SK-N-SH (cell line): ENCODE data around the gene FHL2. TPM values are rescaled to one million over a fixed set of nuclear protein-coding genes. Genes with fewer than 3 reads are reported as not detected.

Source experiments
- CTCF ChIA-PET: fragments of 300-600, 350-600 bp; formaldehyde crosslinking; extraction: SDS; loops from one replicate; lab custom pipeline; 2021; lab: Yijun Ruan, JAX
- POLR2A ChIA-PET: fragments of 350-600 bp; sonication (Branson Sonifier 250); formaldehyde crosslinking; extraction: SDS; loops from one replicate; lab custom pipeline; 2020; ENCODE audit warnings: antibody characterized with exemption, inconsistent platforms; lab: Yijun Ruan, JAX
- DNase-seq: peaks from one replicate; pipeline ENCODE4 v3.0.0; 2012
- H2AFZ ChIP-seq: fragments of 200-600 bp; sonication (generic); 2 replicates; pipeline ENCODE4 v1.8.1; 2016; ENCODE audit warnings: antibody characterized with exemption, mild to moderate bottlenecking, low read depth
- H3F3A ChIP-seq: fragments of 200-600 bp; sonication (generic); replicated peaks from 2 replicates; pipeline ENCODE3; 2016; ENCODE audit warnings: antibody characterized with exemption, mild to moderate bottlenecking; ENCODE audit not compliant: insufficient read depth
- H3K27ac ChIP-seq, 2 experiments: fragments of 200-500 bp in 1 of 2; fragments of 200-600 bp in 1 of 2; sonication (Bioruptor generic) in 1 of 2; sonication (generic), shearing (Covaris generic) in 1 of 2; 2 replicates each; pipeline versions ENCODE4 v1.5.1 to v1.6.1; 2014 to 2016; ENCODE audit warnings: low read depth in 2 of 2, inconsistent platforms in 1 of 2, low read length in 1 of 2, mild to moderate bottlenecking in 1 of 2, mixed read lengths in 1 of 2
- H3K27me3 ChIP-seq: fragments of 200-600 bp; sonication (generic), shearing (Covaris generic); 2 replicates; pipeline ENCODE4 v1.6.1; 2016; ENCODE audit warnings: mixed run types; ENCODE audit not compliant: insufficient read depth
- H3K36me3 ChIP-seq, 2 experiments: fragments of 200-500 bp in 1 of 2; fragments of 200-600 bp in 1 of 2; sonication (Bioruptor generic) in 1 of 2; sonication (generic) in 1 of 2; replicated peaks in 1 of 2; 2 replicates each; pipeline versions ENCODE3 to v1.5.1; 2014 to 2016; ENCODE audit warnings: low read length in 1 of 2, mild to moderate bottlenecking in 1 of 2; ENCODE audit not compliant: insufficient read depth in 2 of 2, control insufficient read depth in 1 of 2
- H3K4me1 ChIP-seq, 2 experiments: fragments of 200-500 bp in 1 of 2; fragments of 200-600 bp in 1 of 2; sonication (Bioruptor generic) in 1 of 2; sonication (generic), shearing (Covaris generic) in 1 of 2; 2 replicates each; pipeline versions ENCODE4 v1.5.1 to v1.6.1; 2014 to 2016; ENCODE audit warnings: low read depth in 1 of 2, low read length in 1 of 2, mixed run types in 1 of 2; ENCODE audit not compliant: insufficient read depth in 2 of 2, control insufficient read depth in 1 of 2
- H3K4me2 ChIP-seq: fragments of 200-600 bp; sonication (generic), shearing (Covaris generic); 2 replicates; pipeline ENCODE4 v1.6.1; 2017; ENCODE audit warnings: mixed run types
- H3K4me3 ChIP-seq, 2 experiments: fragments of 200-500 bp in 1 of 2; fragments of 200-600 bp in 1 of 2; sonication (Bioruptor generic) in 1 of 2; sonication (generic), shearing (Covaris generic) in 1 of 2; 2 replicates each; pipeline versions ENCODE4 v1.5.1 to v1.8.1; 2014 to 2016; ENCODE audit warnings: low read depth in 2 of 2, inconsistent platforms in 1 of 2, low read length in 1 of 2, mild to moderate bottlenecking in 1 of 2, mixed read lengths in 1 of 2, moderate library complexity in 1 of 2
- H3K79me2 ChIP-seq: fragments of 200-600 bp; sonication (generic); 2 replicates; pipeline ENCODE4 v1.8.1; 2017; ENCODE audit warnings: mild to moderate bottlenecking; ENCODE audit not compliant: insufficient read depth
- H3K9ac ChIP-seq: fragments of 200-600 bp; sonication (generic); 2 replicates; pipeline ENCODE4 v1.6.1; 2017; ENCODE audit warnings: mixed run types
- H3K9me2 ChIP-seq: fragments of 200-600 bp; sonication (generic); 2 replicates; pipeline ENCODE4 v1.6.1; 2017; ENCODE audit warnings: mixed run types
- H3K9me3 ChIP-seq: fragments of 200-600 bp; sonication (generic); 2 replicates; pipeline ENCODE4 v1.6.1; 2017; ENCODE audit warnings: mixed run types, mild to moderate bottlenecking, moderate library complexity
- H4K20me1 ChIP-seq: fragments of 200-600 bp; sonication (generic); 2 replicates; pipeline ENCODE4 v1.6.1; 2017; ENCODE audit warnings: mild to moderate bottlenecking, mixed run types; ENCODE audit not compliant: insufficient read depth
- ELF1 ChIP-seq: IDR thresholded peaks from 2 replicates; pipeline ENCODE4 v1.4.0; 2012
- EP300 ChIP-seq, 2 experiments: IDR thresholded peaks; 2 replicates each; pipeline versions ENCODE4 v1.4.0 to v1.6.1; 2012; ENCODE audit warnings: borderline replicate concordance in 1 of 2, low read depth in 1 of 2, low read length in 1 of 2
- FOSL2 ChIP-seq: IDR thresholded peaks from 2 replicates; pipeline ENCODE4 v1.4.0; 2012; ENCODE audit warnings: low read depth, mild to moderate bottlenecking, moderate library complexity, borderline replicate concordance
- FOXM1 ChIP-seq: IDR thresholded peaks from 2 replicates; pipeline ENCODE4 v1.4.0; 2012; ENCODE audit warnings: low read depth, mild to moderate bottlenecking
- GATA2 ChIP-seq: sonication (generic); formaldehyde crosslinking; IDR thresholded peaks from 2 replicates; pipeline ENCODE4 v1.5.0; 2020; ENCODE audit warnings: mild to moderate bottlenecking, missing genetic modification reagents
- POLR2AphosphoS5 ChIP-seq: IDR thresholded peaks from 2 replicates; pipeline ENCODE4 v1.6.1; 2012; ENCODE audit warnings: low read depth, low read length
- RCOR1 ChIP-seq: fragments of 150-350 bp; IDR thresholded peaks from 2 replicates; pipeline ENCODE4 v1.6.1; 2017; ENCODE audit warnings: antibody characterized with exemption, low read length
- RXRA ChIP-seq: IDR thresholded peaks from 2 replicates; pipeline ENCODE4 v1.4.0; 2012; ENCODE audit warnings: low read depth, mild to moderate bottlenecking, borderline replicate concordance
- SIN3A ChIP-seq: IDR thresholded peaks from 2 replicates; pipeline ENCODE4 v1.6.1; 2012; ENCODE audit warnings: low read depth, mild to moderate bottlenecking, low read length, moderate library complexity, borderline replicate concordance
- TAF1 ChIP-seq: IDR thresholded peaks from 2 replicates; pipeline ENCODE4 v1.6.1; 2012; ENCODE audit warnings: low read depth, mild to moderate bottlenecking, low read length, moderate library complexity, borderline replicate concordance
- TCF12 ChIP-seq: IDR thresholded peaks from 2 replicates; pipeline ENCODE4 v1.4.0; 2012
- WGBS: methylation state at CpG from one replicate; pipeline ENCODE4 v1.1.6; 2017; ENCODE audit warnings: low lambda C conversion rate; 5-methylcytosine and 5-hydroxymethylcytosine counted together
- polyA plus RNA-seq, 3 experiments: library from polyadenylated mRNA; depleted of rRNA; stranded (reverse); fragments of >200 nt; gene quantifications; 2 replicates each; pipeline ENCODE4 v1.2.3, GENCODE V29; 2012
- TF ChIP-seq, protein P1 (sequence below): fragments of 200-600 bp; sonication (generic); IDR thresholded peaks from 2 replicates; pipeline ENCODE4 v1.6.1; 2017; ENCODE audit warnings: antibody characterized with exemption, mild to moderate bottlenecking, moderate library complexity
- TF ChIP-seq, protein P2 (sequence below): fragments of 150-350 bp; IDR thresholded peaks from 2 replicates; pipeline ENCODE4 v1.6.1; 2017; ENCODE audit warnings: antibody characterized with exemption, low read length, low read depth, borderline replicate concordance
- TF ChIP-seq, protein P3 (sequence below): IDR thresholded peaks from 2 replicates; pipeline ENCODE4 v1.4.0; 2012; ENCODE audit warnings: low read depth
- TF ChIP-seq, protein P4 (sequence below): IDR thresholded peaks from 2 replicates; pipeline ENCODE4 v1.4.0; 2012; ENCODE audit warnings: low read depth, borderline replicate concordance

Gene FHL2
- polyA plus RNA-seq, 1 of the 3 experiments (the other 2 are of a cell fraction) = 31.7 TPM

DNA sequence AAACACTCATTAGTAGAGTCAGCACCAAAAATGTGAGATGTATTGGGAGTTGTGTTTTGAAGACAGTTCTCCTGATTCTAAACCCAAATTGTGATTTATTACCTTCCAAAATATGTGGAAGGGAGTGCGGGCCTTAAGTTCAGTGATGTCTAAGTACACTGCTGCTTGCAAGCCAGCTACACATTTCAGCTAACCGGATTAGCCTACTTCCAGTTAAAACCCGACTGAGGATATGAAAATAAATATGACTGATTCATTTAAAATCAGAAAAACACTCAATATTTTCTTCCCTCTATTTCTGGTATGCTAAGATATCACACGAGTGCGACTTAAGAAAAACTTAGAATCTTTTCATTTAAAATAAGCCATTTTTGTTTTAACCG lies 907 bp downstream of the FHL2 start:
- peak overlapping the region; percentile 73; the same call in 1 of the 2 replicates for H2AFZ ChIP-seq
- peaks cover 18% of the 10 kb centered on the region for H3F3A ChIP-seq
- H3K4me3 ChIP-seq = peak overlapping the region; percentile 89 to 95
- H3K4me1 ChIP-seq = peaks cover 4 to 6% of the 10 kb centered on the region in 2 experiments; a peak in 3 of 4 replicates
- ChIA-PET POLR2A (interaction anchor here (0.9 to 1.4 kb wide), 3 partner anchors 15 to 60 kb away, joined by 3 to 7 read pairs (median 4); partner anchors contain the start of gene C2orf49), CTCF (interaction anchor here (0.8 to 3.8 kb wide), 18 partner anchors 8 to 124 kb away, joined by 3 to 21 read pairs (median 5); no protein-coding TSS in a partner anchor)
- H3K27ac ChIP-seq = peak overlapping the region in 1 of 2 experiments; percentile 87; a peak in 2 of 4 replicates
- H3K4me2 ChIP-seq = peak overlapping the region; percentile 94
- no peaks in the 10 kb centered on the region for H3K27me3 ChIP-seq
- H3K9me3 ChIP-seq = no peaks in the 10 kb centered on the region
- DNase-seq = no peak
- peaks cover 16% of the 10 kb centered on the region; the same call in 1 of the 2 replicates for H4K20me1 ChIP-seq
- 21% methylated on average over 6 of the region's 6 CpGs for WGBS
- peaks cover 54% of the 10 kb centered on the region for H3K79me2 ChIP-seq
- H3K9ac ChIP-seq = peak overlapping the region; percentile 99
- TF ChIP-seq, protein P1, sequence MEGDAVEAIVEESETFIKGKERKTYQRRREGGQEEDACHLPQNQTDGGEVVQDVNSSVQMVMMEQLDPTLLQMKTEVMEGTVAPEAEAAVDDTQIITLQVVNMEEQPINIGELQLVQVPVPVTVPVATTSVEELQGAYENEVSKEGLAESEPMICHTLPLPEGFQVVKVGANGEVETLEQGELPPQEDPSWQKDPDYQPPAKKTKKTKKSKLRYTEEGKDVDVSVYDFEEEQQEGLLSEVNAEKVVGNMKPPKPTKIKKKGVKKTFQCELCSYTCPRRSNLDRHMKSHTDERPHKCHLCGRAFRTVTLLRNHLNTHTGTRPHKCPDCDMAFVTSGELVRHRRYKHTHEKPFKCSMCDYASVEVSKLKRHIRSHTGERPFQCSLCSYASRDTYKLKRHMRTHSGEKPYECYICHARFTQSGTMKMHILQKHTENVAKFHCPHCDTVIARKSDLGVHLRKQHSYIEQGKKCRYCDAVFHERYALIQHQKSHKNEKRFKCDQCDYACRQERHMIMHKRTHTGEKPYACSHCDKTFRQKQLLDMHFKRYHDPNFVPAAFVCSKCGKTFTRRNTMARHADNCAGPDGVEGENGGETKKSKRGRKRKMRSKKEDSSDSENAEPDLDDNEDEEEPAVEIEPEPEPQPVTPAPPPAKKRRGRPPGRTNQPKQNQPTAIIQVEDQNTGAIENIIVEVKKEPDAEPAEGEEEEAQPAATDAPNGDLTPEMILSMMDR = no peak
- TF ChIP-seq RXRA = no peak
- no peak for TF ChIP-seq TCF12
- TF ChIP-seq, protein P2, sequence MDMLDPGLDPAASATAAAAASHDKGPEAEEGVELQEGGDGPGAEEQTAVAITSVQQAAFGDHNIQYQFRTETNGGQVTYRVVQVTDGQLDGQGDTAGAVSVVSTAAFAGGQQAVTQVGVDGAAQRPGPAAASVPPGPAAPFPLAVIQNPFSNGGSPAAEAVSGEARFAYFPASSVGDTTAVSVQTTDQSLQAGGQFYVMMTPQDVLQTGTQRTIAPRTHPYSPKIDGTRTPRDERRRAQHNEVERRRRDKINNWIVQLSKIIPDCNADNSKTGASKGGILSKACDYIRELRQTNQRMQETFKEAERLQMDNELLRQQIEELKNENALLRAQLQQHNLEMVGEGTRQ = no peak
- no peak for TF ChIP-seq POLR2AphosphoS5
- TF ChIP-seq, protein P3, sequence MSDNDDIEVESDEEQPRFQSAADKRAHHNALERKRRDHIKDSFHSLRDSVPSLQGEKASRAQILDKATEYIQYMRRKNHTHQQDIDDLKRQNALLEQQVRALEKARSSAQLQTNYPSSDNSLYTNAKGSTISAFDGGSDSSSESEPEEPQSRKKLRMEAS = no peak
- TF ChIP-seq TAF1 = no peak
- TF ChIP-seq ELF1 = no peak
- TF ChIP-seq FOXM1 = no peak
- TF ChIP-seq SIN3A = no peak
- no peak for TF ChIP-seq GATA2 (CRISPR knock-in tag)
- TF ChIP-seq FOSL2 = no peak
- TF ChIP-seq, protein P4, sequence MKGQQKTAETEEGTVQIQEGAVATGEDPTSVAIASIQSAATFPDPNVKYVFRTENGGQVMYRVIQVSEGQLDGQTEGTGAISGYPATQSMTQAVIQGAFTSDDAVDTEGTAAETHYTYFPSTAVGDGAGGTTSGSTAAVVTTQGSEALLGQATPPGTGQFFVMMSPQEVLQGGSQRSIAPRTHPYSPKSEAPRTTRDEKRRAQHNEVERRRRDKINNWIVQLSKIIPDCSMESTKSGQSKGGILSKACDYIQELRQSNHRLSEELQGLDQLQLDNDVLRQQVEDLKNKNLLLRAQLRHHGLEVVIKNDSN = no peak
- no peak for TF ChIP-seq EP300 (IDR thresholded peaks at IDR 0.05; ENCODE audit: borderline replicate concordance in 1 of 2, low read depth in 1 of 2, low read length in 1 of 2)
- no peak for TF ChIP-seq RCOR1
- H3K9me2 ChIP-seq = no peaks in the 10 kb centered on the region
- H3K36me3 ChIP-seq = peaks cover 0 to 8% of the 10 kb centered on the region in 2 experiments
